ENCODE data around the gene CDC23.
A peak's percentile ranks its signal among the peaks of the same experiment; 100 is the strongest.

The CDC23 gene

DNA sequence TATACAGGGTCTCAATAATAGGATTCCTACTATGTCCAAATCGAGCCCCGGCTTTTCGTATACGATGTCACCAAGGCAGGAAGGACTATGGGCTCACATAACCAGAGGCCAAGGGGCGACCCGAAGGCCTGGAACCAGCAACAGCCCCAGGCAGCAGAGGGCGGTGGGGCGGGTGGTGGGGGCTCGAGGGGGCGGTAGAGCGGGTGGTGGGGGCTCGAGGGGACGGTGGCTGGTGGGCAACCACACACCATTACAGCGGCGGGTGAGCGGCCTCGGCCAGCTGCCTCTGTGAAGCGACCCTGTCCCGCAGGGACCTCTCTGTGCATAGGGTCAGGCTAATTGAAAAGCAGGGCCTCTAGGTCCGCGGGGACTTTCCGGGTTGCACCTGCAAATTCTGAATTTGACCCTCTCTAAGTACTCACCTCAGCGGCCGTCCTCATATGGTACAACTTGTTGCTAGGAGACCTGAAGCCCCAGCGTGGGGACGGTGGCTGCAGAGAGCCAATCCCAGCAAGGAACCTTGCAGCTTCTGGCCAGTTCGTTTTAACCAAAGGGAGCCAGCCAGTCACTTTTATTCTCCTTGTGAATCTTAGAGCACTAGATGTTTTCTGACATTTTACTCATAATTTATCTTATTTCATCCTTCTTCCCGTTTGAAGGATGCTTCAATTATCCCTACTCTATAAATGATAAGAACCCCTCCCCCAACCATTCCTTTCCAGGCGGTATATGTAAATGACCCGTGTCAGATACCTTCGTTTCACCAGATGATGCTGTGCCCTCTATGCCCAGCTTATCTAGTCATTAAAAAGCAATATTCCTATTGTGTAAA lies 74.0 kb downstream of the CDC23 start, which contains the start of gene NME5:
Gene NME5 (minus strand): TSS at position 480 of the 832 bp plus-strand sequence. CDS start 648 bp downstream, outside the sequence.
- no peaks in the 10 kb centered on the region for H3K36me3 ChIP-seq (ENCODE audit: control insufficient read depth, insufficient read depth, low read length)
- no peaks in the 10 kb centered on the region for H3K27me3 ChIP-seq (ENCODE audit: control insufficient read depth, insufficient read depth, low read length)
- peak within 1 kb of the TSS; percentile 74 for H3K4me3 ChIP-seq (ENCODE audit: low read depth, low read length)
- H3K4me1 ChIP-seq (ENCODE audit: control insufficient read depth, insufficient read depth, low read length), result no peaks in the 10 kb centered on the region
- no peaks in the 10 kb centered on the region for H3K9me3 ChIP-seq (ENCODE audit: control insufficient read depth, insufficient read depth, low read length)
- no peak within 1 kb of the TSS for H3K9ac ChIP-seq (ENCODE audit: low read depth, low read length)

All from iPS-15b (cell line).